HepG2 (cell line): ENCODE results near the gene FIGLA. TPM values are rescaled to one million over a fixed set of nuclear protein-coding genes. Genes with fewer than 3 reads are reported as not detected.

Source experiments
- ATAC-seq: fragments of 200-7000 bp; cut with Tn5 transposase; 3 replicates; pipeline ENCODE4 v1.9.1; 2020; ENCODE audit warnings: mild to moderate bottlenecking, moderate library complexity
- BruUV-seq: library from RNA; stranded (reverse); fragments of 400-500 nt; replicated peaks from 2 replicates; lab custom pipeline; 2021; lab: Mats Ljungman, UMichigan
- CTCF ChIA-PET: fragments of 300-600 bp; formaldehyde crosslinking; extraction: SDS; loops from one replicate; lab custom pipeline; 2021; ENCODE audit warnings: low total read pairs, inconsistent platforms, low intra/inter-chr PET ratio; lab: Yijun Ruan, JAX
- POLR2A ChIA-PET: fragments of 350-600 bp; sonication (Branson Sonifier 250); formaldehyde crosslinking; loops from one replicate; lab custom pipeline; 2020; ENCODE audit warnings: antibody characterized with exemption, inconsistent platforms; lab: Yijun Ruan, JAX
- DNase-seq: peaks from one replicate; pipeline ENCODE4 v3.0.0-alpha.2; 2015; ENCODE audit warnings: low spot score
- FAIRE-seq: peaks from 3 replicates; lab custom pipeline; 2011; peaks lifted over from hg19 to GRCh38; lab: Jason Lieb, UNC
- H2AFZ ChIP-seq: one replicate; pipeline ENCODE4 v1.6.1; 2011; ENCODE audit warnings: low read length, inconsistent platforms
- H3K27ac ChIP-seq: fragments of 300-600 bp; 3 replicates; pipeline ENCODE4 v1.8.0; 2011; ENCODE audit warnings: mixed run types, mild to moderate bottlenecking, mixed read lengths, low read length, inconsistent platforms; ENCODE audit not compliant: insufficient read depth; ENCODE audit errors: extremely low read length
- H3K27me3 ChIP-seq, 2 experiments: fragments of 200-600 bp in 1 of 2; 2 replicates in 1 of 2; 3 replicates in 1 of 2; pipeline versions ENCODE4 v1.6.0 to v1.8.0; 2011; ENCODE audit warnings: low read length in 2 of 2, mild to moderate bottlenecking in 2 of 2, moderate library complexity in 2 of 2, inconsistent platforms in 1 of 2; ENCODE audit not compliant: insufficient read depth in 2 of 2, control insufficient read depth in 1 of 2
- H3K36me3 ChIP-seq, 2 experiments: fragments of 200-600 bp in 1 of 2; replicated peaks in 1 of 2; 2 replicates in 1 of 2; 3 replicates in 1 of 2; pipeline versions ENCODE4 v1.5.1 to v1.8.0; 2011; ENCODE audit warnings: low read length in 2 of 2, inconsistent platforms in 1 of 2; ENCODE audit not compliant: insufficient read depth in 2 of 2, control insufficient read depth in 1 of 2
- H3K4me1 ChIP-seq: 2 replicates; pipeline ENCODE4 v1.5.1; 2012; ENCODE audit warnings: low read length, inconsistent platforms; ENCODE audit not compliant: insufficient read depth
- H3K4me2 ChIP-seq: 2 replicates; pipeline ENCODE4 v1.6.0; 2011; ENCODE audit warnings: low read depth, low read length, inconsistent platforms
- H3K4me3 ChIP-seq, 3 experiments: fragments of 200-600 bp in 1 of 3; sonication (generic), shearing (Covaris generic) in 1 of 3; replicated peaks in 1 of 3; 2 replicates each; pipeline ENCODE4 v1.5.1; 2011 to 2016; ENCODE audit warnings: low read length in 3 of 3, inconsistent platforms in 2 of 3, low read depth in 2 of 3, mild to moderate bottlenecking in 2 of 3, control low read depth in 1 of 3, mixed read lengths in 1 of 3; ENCODE audit not compliant: insufficient read depth in 1 of 3
- H3K79me2 ChIP-seq: one replicate; pipeline ENCODE4 v1.6.1; 2011; ENCODE audit warnings: low read length, inconsistent platforms; ENCODE audit not compliant: insufficient read depth
- H3K9ac ChIP-seq: 2 replicates; pipeline ENCODE4 v1.6.0; 2011; ENCODE audit warnings: mild to moderate bottlenecking, low read depth, low read length, inconsistent platforms; ENCODE audit not compliant: insufficient read depth
- H3K9me3 ChIP-seq: 2 replicates; pipeline ENCODE4 v1.5.1; 2012; ENCODE audit warnings: mild to moderate bottlenecking, low read length
- H4K20me1 ChIP-seq: 2 replicates; pipeline ENCODE4 v1.6.0; 2011; ENCODE audit warnings: inconsistent platforms, mild to moderate bottlenecking, low read length, moderate library complexity; ENCODE audit not compliant: insufficient read depth
- CBX5 ChIP-seq: sonication (generic); formaldehyde crosslinking; IDR thresholded peaks from 2 replicates; pipeline ENCODE4 v1.4.0; 2020; ENCODE audit warnings: missing genetic modification reagents, borderline replicate concordance
- DRAP1 ChIP-seq: IDR thresholded peaks from 2 replicates; pipeline ENCODE4 v1.6.1; 2016; ENCODE audit warnings: missing genetic modification reagents, missing compliant biosample characterization
- HOXA3 ChIP-seq: sonication (generic); formaldehyde crosslinking; IDR thresholded peaks from 2 replicates; pipeline ENCODE4 v1.5.0; 2020; ENCODE audit warnings: missing genetic modification reagents
- MAX ChIP-seq: IDR thresholded peaks from 2 replicates; pipeline ENCODE4 v1.6.1; 2012; ENCODE audit warnings: inconsistent platforms
- NR2F6 ChIP-seq, 2 experiments: IDR thresholded peaks; 2 replicates each; pipeline ENCODE4 v1.6.1; 2016; ENCODE audit warnings: antibody characterized with exemption in 1 of 2, mild to moderate bottlenecking in 1 of 2
- PLSCR1 ChIP-seq: sonication (generic); formaldehyde crosslinking; IDR thresholded peaks from 2 replicates; pipeline ENCODE4 v1.5.0; 2020; ENCODE audit warnings: missing genetic modification reagents, mild to moderate bottlenecking, borderline replicate concordance
- RCOR2 ChIP-seq: IDR thresholded peaks from 2 replicates; pipeline ENCODE4 v1.6.1; 2016; ENCODE audit warnings: missing biosample characterization, missing genetic modification reagents
- THAP8 ChIP-seq: sonication (generic); formaldehyde crosslinking; IDR thresholded peaks from 2 replicates; pipeline ENCODE4 v1.5.1; 2020; ENCODE audit warnings: missing genetic modification reagents, mild to moderate bottlenecking, borderline replicate concordance
- ZFX ChIP-seq: sonication (generic); formaldehyde crosslinking; IDR thresholded peaks from 2 replicates; pipeline ENCODE4 v1.4.0; 2020; ENCODE audit warnings: mild to moderate bottlenecking, low read depth, missing genetic modification reagents, moderate library complexity
- ZKSCAN1 ChIP-seq: fragments of 150-350 bp; IDR thresholded peaks from 2 replicates; pipeline ENCODE4 v1.6.1; 2014; ENCODE audit warnings: low read length
- ZNF501 ChIP-seq: sonication (generic); formaldehyde crosslinking; IDR thresholded peaks from 2 replicates; pipeline ENCODE4 v1.5.1; 2020; ENCODE audit warnings: mild to moderate bottlenecking, moderate library complexity, missing genetic modification reagents
- ZNF549 ChIP-seq: sonication (generic); formaldehyde crosslinking; IDR thresholded peaks from 2 replicates; pipeline ENCODE4 v1.5.0; 2020; ENCODE audit warnings: missing genetic modification reagents
- ZNF569 ChIP-seq: sonication (generic); formaldehyde crosslinking; IDR thresholded peaks from 2 replicates; pipeline ENCODE4 v1.5.0; 2020; ENCODE audit warnings: mild to moderate bottlenecking, missing genetic modification reagents, moderate library complexity, borderline replicate concordance
- ZNF605 ChIP-seq: sonication (generic); formaldehyde crosslinking; IDR thresholded peaks from 2 replicates; pipeline ENCODE4 v1.8.0; 2022; ENCODE audit warnings: mild to moderate bottlenecking, missing genetic modification reagents
- ZNF609 ChIP-seq: sonication (generic); formaldehyde crosslinking; IDR thresholded peaks from 2 replicates; pipeline ENCODE4 v1.4.0; 2020; ENCODE audit warnings: mild to moderate bottlenecking, missing genetic modification reagents, borderline replicate concordance
- WGBS: methylation state at CpG from one replicate; pipeline ENCODE4 v1.1.6; 2017; ENCODE audit warnings: low lambda C conversion rate; 5-methylcytosine and 5-hydroxymethylcytosine counted together
- in situ Hi-C: cut with HindIII; loops from 2 replicates; pipeline ENCODE4 v1.10.0; 2017; ENCODE audit warnings: low pct_unique_long_range_greater_than_20kb; ENCODE audit not compliant: extremely low pct_ligation_motif_present
- intact Hi-C: fragments of 100-400 bp; cut with micrococcal nuclease; formaldehyde crosslinking; loops from one replicate; pipeline ENCODE4 v1.10.0; 2022; ENCODE audit not compliant: unreplicated experiment
- polyA plus RNA-seq, 8 experiments: library from polyadenylated mRNA; depleted of rRNA in 3 of 8; stranded (reverse) in 7 of 8; unstranded in 1 of 8; fragments of >200 nt; fragmentation: Illumina TruSeq in 4 of 8; extraction: Trizol in 4 of 8; gene quantifications; 2 replicates each; pipeline versions ENCODE4 v1.2.1 to v1.2.3, GENCODE V29; 2011 to 2016; ENCODE audit warnings: low read depth in 4 of 8, missing spikeins in 1 of 8, mixed read lengths in 1 of 8; ENCODE audit not compliant: insufficient read depth in 1 of 8
- total RNA-seq, 5 experiments: library from RNA; depleted of rRNA; stranded (reverse); fragments of >200 nt; fragmentation: Illumina TruSeq; extraction: Trizol; gene quantifications; 2 replicates each; pipeline ENCODE4 v1.2.3, GENCODE V29; 2016; ENCODE audit warnings: low read depth in 1 of 5

FIGLA gene
- total and polyA plus RNA-seq, 2 of the 13 experiments (the other 11 are each of a cell fraction or from before 2014, with no cell fraction given) = not detected

GRCh38 chr2:70807102-70807827 lies 16.8 kb upstream of the FIGLA start:
- H3K36me3 ChIP-seq = no peaks in the 10 kb centered on the region
- ChIA-PET CTCF (interaction anchor here (0.7 kb wide), 1 partner anchor 57 kb away, joined by 3 read pairs; no protein-coding TSS in a partner anchor), POLR2A (interaction anchor here (1.0 to 2.4 kb wide), 3 partner anchors 9 to 95 kb away, joined by 3 to 7 read pairs (median 4); no protein-coding TSS in a partner anchor)
- H3K27ac ChIP-seq = peak overlapping the region; percentile 93
- H2AFZ ChIP-seq = no peak overlapping the region
- BruUV-seq = no TSS peak
- FAIRE-seq (peak; percentile 89), ATAC-seq (peak; percentile 73), DNase-seq (peak; percentile 98)
- H3K79me2 ChIP-seq = no peaks in the 10 kb centered on the region
- no peaks in the 10 kb centered on the region for H3K9me3 ChIP-seq
- in situ Hi-C loops = no loop called here
- WGBS = 3% methylated on average over 6 of the region's 6 CpGs
- H3K4me3 ChIP-seq = peak overlapping the region in 1 of 3 experiments; percentile 52; a peak in 1 of 6 replicates
- intact Hi-C loops = loop anchor here (5.0 kb wide), 1 partner anchor 55 kb away; no protein-coding TSS in a partner anchor
- peaks cover 64% of the 10 kb centered on the region for H3K4me1 ChIP-seq
- H3K4me2 ChIP-seq = peak overlapping the region; percentile 88
- no peaks in the 10 kb centered on the region for H3K27me3 ChIP-seq
- no peaks in the 10 kb centered on the region for H4K20me1 ChIP-seq
- peak overlapping the region; percentile 79 for H3K9ac ChIP-seq
- TF ChIP-seq ZKSCAN1 = no peak
- peak; percentile 46; the same call in 1 of the 2 replicates for TF ChIP-seq ZFX (CRISPR knock-in tag)
- no peak for TF ChIP-seq ZNF549 (CRISPR knock-in tag)
- TF ChIP-seq CBX5 (CRISPR knock-in tag) = 0 out of 2 replicates have a peak, but pooled peaks have one; percentile 24
- peak; percentile 84 for TF ChIP-seq DRAP1 (CRISPR knock-in tag)
- no peak for TF ChIP-seq ZNF501 (CRISPR knock-in tag)
- no peak for TF ChIP-seq ZNF569 (CRISPR knock-in tag)
- peak; percentile 82 for TF ChIP-seq HOXA3
- TF ChIP-seq PLSCR1 (CRISPR knock-in tag) = no peak
- peak; percentile 98 for TF ChIP-seq NR2F6 (IDR thresholded peaks at IDR 0.05)
- peak; percentile 97 for TF ChIP-seq NR2F6 (CRISPR knock-in tag; IDR thresholded peaks at IDR 0.05)
- peak; percentile 88; the same call in 1 of the 2 replicates for TF ChIP-seq RCOR2 (CRISPR knock-in tag)
- no peak for TF ChIP-seq THAP8 (CRISPR knock-in tag)
- TF ChIP-seq ZNF609 = peak; percentile 99
- peak; percentile 75; the same call in 1 of the 2 replicates for TF ChIP-seq ZNF605 (CRISPR knock-in tag)
- peak; percentile 20; the same call in 1 of the 2 replicates for TF ChIP-seq MAX
